Endodermal cell (in vitro differentiated cells): ENCODE data around the gene SFXN5. TPM values are rescaled to one million over a fixed set of nuclear protein-coding genes. Genes with fewer than 3 reads are reported as not detected.

Experiments
- DNase-seq: peaks from one replicate; pipeline ENCODE4 v3.0.0-alpha.2; 2017
- H3K27ac ChIP-seq: 2 replicates; pipeline ENCODE4 v1.5.1; 2013; ENCODE audit warnings: mild to moderate bottlenecking, low read depth, low read length, moderate library complexity
- H3K27me3 ChIP-seq: 2 replicates; pipeline ENCODE4 v1.6.1; 2013; ENCODE audit warnings: mild to moderate bottlenecking, low read length, moderate library complexity; ENCODE audit not compliant: insufficient read depth, control insufficient read depth, poor library complexity, severe bottlenecking
- H3K36me3 ChIP-seq: 2 replicates; pipeline ENCODE4 v1.7.0; 2013; ENCODE audit warnings: mild to moderate bottlenecking, low read length, moderate library complexity; ENCODE audit not compliant: control insufficient read depth, insufficient read depth
- H3K4me1 ChIP-seq: one replicate; pipeline ENCODE4 v1.7.0; 2013; ENCODE audit warnings: low read length; ENCODE audit not compliant: control insufficient read depth, insufficient read depth
- H3K4me3 ChIP-seq: 2 replicates; pipeline ENCODE4 v1.5.1; 2013; ENCODE audit warnings: mild to moderate bottlenecking, low read length, moderate library complexity
- H3K9ac ChIP-seq: 2 replicates; pipeline ENCODE4 v1.6.1; 2013; ENCODE audit warnings: mild to moderate bottlenecking, low read length, moderate library complexity; ENCODE audit not compliant: poor library complexity, severe bottlenecking; ENCODE audit errors: extremely low read depth
- H3K9me3 ChIP-seq: 2 replicates; pipeline ENCODE4 v1.6.1; 2013; ENCODE audit warnings: mild to moderate bottlenecking, low read length, moderate library complexity; ENCODE audit not compliant: control insufficient read depth
- H3K27ac Mint-ChIP-seq: 2 replicates; pipeline ENCODE4 v1.8.0; 2020; ENCODE audit warnings: mixed read lengths
- H3K27me3 Mint-ChIP-seq: 2 replicates; pipeline ENCODE4 v1.8.0; 2021; ENCODE audit warnings: mild to moderate bottlenecking, mixed read lengths; ENCODE audit not compliant: insufficient read depth
- H3K36me3 Mint-ChIP-seq: 2 replicates; pipeline ENCODE4 v1.8.0; 2020; ENCODE audit warnings: low read depth, mixed read lengths
- H3K4me1 Mint-ChIP-seq: 2 replicates; pipeline ENCODE4 v1.8.0; 2020; ENCODE audit warnings: mixed read lengths
- H3K4me3 Mint-ChIP-seq: 2 replicates; pipeline ENCODE4 v1.8.0; 2020; ENCODE audit warnings: mild to moderate bottlenecking, moderate library complexity, mixed read lengths
- H3K9me3 Mint-ChIP-seq: 2 replicates; pipeline ENCODE4 v1.8.0; 2020; ENCODE audit warnings: mild to moderate bottlenecking, mixed read lengths
- WGBS, 2 experiments: methylation state at CpG; one replicate each; pipeline versions ENCODE4 v1.1.5 to v1.1.7; 2013; ENCODE audit warnings: missing lambda C conversion rate in 2 of 2, mixed read lengths in 1 of 2; ENCODE audit not compliant: insufficient coverage in 1 of 2, insufficient read length in 1 of 2; 5-methylcytosine and 5-hydroxymethylcytosine counted together
- total RNA-seq, 2 donors: library from RNA; stranded (reverse); fragmentation: NEBNext Ultra II Directional in 1 of 2; extraction: Animal tissue kit (Norgen Biotek cat#: 25700) in 1 of 2; gene quantifications; 2 replicates in 1 of 2; 3 replicates in 1 of 2; pipeline ENCODE4 v1.2.1, GENCODE V29; 2021
- TF ChIP-seq, protein P1 (sequence below): fragments of 200-600 bp; sonication (generic); conservative IDR thresholded peaks from 2 replicates; pipeline ENCODE4 v1.5.0; 2021; ENCODE audit warnings: antibody characterized with exemption, mild to moderate bottlenecking

Gene SFXN5
- total RNA-seq, 2 donors from 2014 or later: 30.7 to 32.8 TPM

DNA sequence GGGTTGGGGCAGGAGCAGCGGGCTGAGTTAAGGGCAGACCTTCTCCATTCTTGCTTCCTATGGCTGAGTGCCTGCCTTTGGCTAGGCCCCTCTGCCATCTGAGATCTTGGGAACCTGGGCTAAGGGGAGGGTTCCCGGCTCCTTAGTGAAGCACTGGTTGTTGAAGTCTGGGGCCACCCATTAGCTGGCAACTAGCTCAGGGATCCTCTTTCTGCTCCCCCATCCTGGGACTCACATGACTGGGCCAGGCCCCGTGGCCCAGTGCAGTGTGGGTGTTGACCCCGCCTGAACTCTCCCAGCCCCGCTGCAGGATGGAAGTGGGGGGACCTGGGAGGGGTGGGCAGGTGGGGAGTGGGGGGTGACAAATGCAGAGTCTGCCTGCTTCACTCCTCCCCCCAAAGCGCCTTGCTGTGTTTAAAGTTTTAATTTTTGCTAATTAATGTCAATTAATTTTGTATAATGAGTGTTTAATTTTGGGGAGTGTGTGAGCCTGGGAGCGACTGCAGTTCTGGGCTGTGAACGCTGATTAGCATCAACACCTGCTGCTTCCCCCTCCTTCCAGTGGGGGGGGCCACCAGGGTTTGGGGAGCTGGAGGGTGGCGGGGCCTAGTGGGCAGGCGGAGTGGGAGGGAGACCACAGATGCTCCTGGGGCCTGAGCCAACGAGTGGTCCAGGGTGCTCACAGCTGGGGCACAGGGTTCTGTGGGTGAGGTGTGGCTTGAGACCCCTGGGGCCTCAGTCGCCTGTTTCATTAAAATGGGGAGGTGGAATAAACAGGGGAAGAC, 99.0 kb downstream of the SFXN5 start:
- Mint-ChIP-seq H3K27ac (no peak overlapping the region), H3K9me3 (no peaks in the 10 kb centered on the region), H3K4me1 (peaks cover 18% of the 10 kb centered on the region), H3K36me3 (peaks cover 2% of the 10 kb centered on the region), H3K4me3 (no peak overlapping the region), H3K27me3 (no peaks in the 10 kb centered on the region)
- TF ChIP-seq, protein P1, sequence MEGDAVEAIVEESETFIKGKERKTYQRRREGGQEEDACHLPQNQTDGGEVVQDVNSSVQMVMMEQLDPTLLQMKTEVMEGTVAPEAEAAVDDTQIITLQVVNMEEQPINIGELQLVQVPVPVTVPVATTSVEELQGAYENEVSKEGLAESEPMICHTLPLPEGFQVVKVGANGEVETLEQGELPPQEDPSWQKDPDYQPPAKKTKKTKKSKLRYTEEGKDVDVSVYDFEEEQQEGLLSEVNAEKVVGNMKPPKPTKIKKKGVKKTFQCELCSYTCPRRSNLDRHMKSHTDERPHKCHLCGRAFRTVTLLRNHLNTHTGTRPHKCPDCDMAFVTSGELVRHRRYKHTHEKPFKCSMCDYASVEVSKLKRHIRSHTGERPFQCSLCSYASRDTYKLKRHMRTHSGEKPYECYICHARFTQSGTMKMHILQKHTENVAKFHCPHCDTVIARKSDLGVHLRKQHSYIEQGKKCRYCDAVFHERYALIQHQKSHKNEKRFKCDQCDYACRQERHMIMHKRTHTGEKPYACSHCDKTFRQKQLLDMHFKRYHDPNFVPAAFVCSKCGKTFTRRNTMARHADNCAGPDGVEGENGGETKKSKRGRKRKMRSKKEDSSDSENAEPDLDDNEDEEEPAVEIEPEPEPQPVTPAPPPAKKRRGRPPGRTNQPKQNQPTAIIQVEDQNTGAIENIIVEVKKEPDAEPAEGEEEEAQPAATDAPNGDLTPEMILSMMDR: no peak
- no peak overlapping the region for H3K9ac ChIP-seq
- DNase-seq: no peak
- H3K36me3 ChIP-seq: no peaks in the 10 kb centered on the region
- H3K9me3 ChIP-seq: no peaks in the 10 kb centered on the region
- H3K4me3 ChIP-seq: no peak overlapping the region
- no peaks in the 10 kb centered on the region for H3K4me1 ChIP-seq
- 81 to 92% methylated on average over 2 to 12 of the region's 12 CpGs for WGBS, 2 experiments
- H3K27me3 ChIP-seq: no peaks in the 10 kb centered on the region
- H3K27ac ChIP-seq: no peak overlapping the region

- H3K9me3 ChIP-seq: no peaks in the 10 kb centered on the region
- H3K36me3 Mint-ChIP-seq: peaks cover 2% of the 10 kb centered on the region
- no peak overlapping the region for H3K4me3 Mint-ChIP-seq
- peaks cover 18% of the 10 kb centered on the region for H3K4me1 Mint-ChIP-seq
- TF ChIP-seq, protein P1: no peak
- H3K4me1 ChIP-seq: no peaks in the 10 kb centered on the region
- H3K36me3 ChIP-seq: no peaks in the 10 kb centered on the region
- no peak overlapping the region for H3K9ac ChIP-seq
- no peaks in the 10 kb centered on the region for H3K27me3 ChIP-seq
- H3K27ac ChIP-seq: no peak overlapping the region
- H3K4me3 ChIP-seq: no peak overlapping the region
- H3K27me3 Mint-ChIP-seq: no peaks in the 10 kb centered on the region
- WGBS, 2 experiments: 77 to 100% methylated on average over 1 to 7 of the region's 7 CpGs
- H3K9me3 Mint-ChIP-seq: no peaks in the 10 kb centered on the region
- DNase-seq: no peak
- H3K27ac Mint-ChIP-seq: no peak overlapping the region
Measured at GRCh38 chr2:72971036-72971435, 100.5 kb downstream of the SFXN5 start.

- H3K4me1 Mint-ChIP-seq: peaks cover 14% of the 10 kb centered on the region
- H3K4me3 ChIP-seq: no peak overlapping the region
- no peaks in the 10 kb centered on the region for H3K27me3 ChIP-seq
- no peaks in the 10 kb centered on the region for H3K9me3 Mint-ChIP-seq
- H3K9ac ChIP-seq: no peak overlapping the region
- no peak for DNase-seq
- TF ChIP-seq, protein P1: no peak
- H3K36me3 Mint-ChIP-seq: peaks cover 2% of the 10 kb centered on the region
- H3K4me3 Mint-ChIP-seq: no peak overlapping the region
- H3K27me3 Mint-ChIP-seq: no peaks in the 10 kb centered on the region
- no peaks in the 10 kb centered on the region for H3K4me1 ChIP-seq
- 88 to 92% methylated on average over 4 of the region's 4 CpGs for WGBS, 2 experiments
- H3K9me3 ChIP-seq: no peaks in the 10 kb centered on the region
- H3K27ac Mint-ChIP-seq: no peak overlapping the region
- H3K27ac ChIP-seq: no peak overlapping the region
- H3K36me3 ChIP-seq: no peaks in the 10 kb centered on the region
Measured at GRCh38 chr2:72969706-72970105, 101.8 kb downstream of the SFXN5 start.
